Erythroblast (primary cell): ENCODE data around the gene C2CD4D.

Source experiments
- GATA1 ChIP-seq: IDR thresholded peaks from 2 replicates; pipeline ENCODE4 v1.6.1; 2011; ENCODE audit warnings: low read depth, mild to moderate bottlenecking, control low read depth, low read length, moderate library complexity
- POLR2A ChIP-seq: IDR thresholded peaks from 2 replicates; pipeline ENCODE4 v1.6.1; 2011; ENCODE audit warnings: mild to moderate bottlenecking, low read length

GRCh38 chr1:151885479-151885878, 45.9 kb upstream of the C2CD4D start:
- no peak for TF ChIP-seq POLR2A
- no peak for TF ChIP-seq GATA1
